HUES6 (cell line): Measurements from ENCODE around the gene KCNJ11.
A peak's percentile ranks its signal among the peaks of the same experiment; 100 is the strongest.

ENCODE experiments used
- H3K27ac ChIP-seq: 2 replicates; pipeline ENCODE4 v1.7.0; 2013; ENCODE audit warnings: low read depth, mild to moderate bottlenecking, low read length, inconsistent platforms
- H3K27me3 ChIP-seq: 2 replicates; pipeline ENCODE4 v1.6.1; 2013; ENCODE audit warnings: low read length; ENCODE audit not compliant: control insufficient read depth, insufficient read depth
- H3K36me3 ChIP-seq: 2 replicates; pipeline ENCODE4 v1.6.1; 2013; ENCODE audit warnings: low read length; ENCODE audit not compliant: control insufficient read depth, insufficient read depth
- H3K4me1 ChIP-seq: 2 replicates; pipeline ENCODE4 v1.6.1; 2013; ENCODE audit warnings: low read length; ENCODE audit not compliant: control insufficient read depth, insufficient read depth
- H3K4me3 ChIP-seq: 2 replicates; pipeline ENCODE4 v1.5.1; 2013; ENCODE audit warnings: low read depth, low read length
- H3K9ac ChIP-seq: one replicate; pipeline ENCODE4 v1.6.1; 2013; ENCODE audit warnings: mild to moderate bottlenecking, low read length
- H3K9me3 ChIP-seq: 2 replicates; pipeline ENCODE4 v1.6.1; 2013; ENCODE audit warnings: low read depth, low read length; ENCODE audit not compliant: control insufficient read depth, insufficient read depth

KCNJ11 gene

GRCh38 chr11:17352950-17353820, 35.3 kb downstream of the KCNJ11 start:
- no peak overlapping the region for H3K27ac ChIP-seq
- H3K36me3 ChIP-seq: no peaks in the 10 kb centered on the region
- 0 out of 2 replicates have a peak, but pooled peaks cover 14% of the 10 kb centered on the region for H3K4me1 ChIP-seq
- peak overlapping the region; percentile 21 for H3K9ac ChIP-seq
- H3K4me3 ChIP-seq: peak overlapping the region; percentile 50
- H3K9me3 ChIP-seq: no peaks in the 10 kb centered on the region
- peaks cover 60% of the 10 kb centered on the region for H3K27me3 ChIP-seq

DNA sequence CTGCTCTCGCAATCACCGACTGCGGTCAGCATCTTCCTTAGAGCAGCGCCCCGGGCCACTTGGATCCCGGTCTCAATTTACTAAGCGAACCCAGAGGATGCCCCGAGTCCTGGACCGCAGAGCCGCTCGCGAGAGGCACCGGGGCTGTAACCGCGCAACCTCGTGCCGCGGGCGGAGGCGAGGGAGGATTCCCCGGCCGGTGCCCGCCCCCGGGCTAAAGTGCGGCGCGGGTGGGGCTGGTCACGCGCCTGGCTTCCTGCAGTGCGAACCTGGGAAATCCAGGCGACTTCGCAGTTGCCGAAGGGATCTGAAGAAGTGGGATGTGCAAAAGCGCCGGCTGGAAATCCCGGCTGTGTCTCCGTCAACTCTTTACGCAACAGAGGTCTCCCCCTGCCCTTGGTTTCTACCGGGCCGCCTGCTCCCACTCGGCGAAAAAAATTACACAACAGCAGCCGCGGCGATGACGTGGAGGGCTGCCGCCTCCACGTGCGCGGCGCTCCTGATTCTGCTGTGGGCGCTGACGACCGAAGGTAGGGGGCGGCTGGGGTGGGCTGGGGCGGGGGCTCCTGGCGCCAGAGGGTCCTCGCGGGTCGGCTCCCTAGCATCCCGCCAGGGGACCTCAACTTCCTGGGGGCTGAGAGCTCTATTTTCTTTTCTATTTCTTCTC, 36.8 kb downstream of the KCNJ11 start, which contains the start of gene NCR3LG1:
TSS of gene NCR3LG1 (plus strand) at position 291 of the 667 bp plus-strand sequence. CDS start at position 461, 170 bp downstream.
- no peak within 1 kb of the TSS for H3K27ac ChIP-seq
- no peaks in the 10 kb centered on the region for H3K36me3 ChIP-seq
- no peaks in the 10 kb centered on the region for H3K9me3 ChIP-seq
- peaks cover 64% of the 10 kb centered on the region for H3K27me3 ChIP-seq
- H3K4me1 ChIP-seq: 0 out of 2 replicates have a peak, but pooled peaks cover 14% of the 10 kb centered on the region
- H3K9ac ChIP-seq: peak within 1 kb of the TSS; percentile 35
- H3K4me3 ChIP-seq: peak within 1 kb of the TSS; percentile 50

GRCh38 chr11:17351172-17351509, 37.3 kb downstream of the KCNJ11 start:
- H3K4me1 ChIP-seq: 0 out of 2 replicates have a peak, but pooled peaks cover 14% of the 10 kb centered on the region
- peaks cover 64% of the 10 kb centered on the region for H3K27me3 ChIP-seq
- H3K4me3 ChIP-seq: peak overlapping the region; percentile 50
- no peaks in the 10 kb centered on the region for H3K36me3 ChIP-seq
- no peak overlapping the region for H3K9ac ChIP-seq
- no peak overlapping the region for H3K27ac ChIP-seq
- no peaks in the 10 kb centered on the region for H3K9me3 ChIP-seq

DNA sequence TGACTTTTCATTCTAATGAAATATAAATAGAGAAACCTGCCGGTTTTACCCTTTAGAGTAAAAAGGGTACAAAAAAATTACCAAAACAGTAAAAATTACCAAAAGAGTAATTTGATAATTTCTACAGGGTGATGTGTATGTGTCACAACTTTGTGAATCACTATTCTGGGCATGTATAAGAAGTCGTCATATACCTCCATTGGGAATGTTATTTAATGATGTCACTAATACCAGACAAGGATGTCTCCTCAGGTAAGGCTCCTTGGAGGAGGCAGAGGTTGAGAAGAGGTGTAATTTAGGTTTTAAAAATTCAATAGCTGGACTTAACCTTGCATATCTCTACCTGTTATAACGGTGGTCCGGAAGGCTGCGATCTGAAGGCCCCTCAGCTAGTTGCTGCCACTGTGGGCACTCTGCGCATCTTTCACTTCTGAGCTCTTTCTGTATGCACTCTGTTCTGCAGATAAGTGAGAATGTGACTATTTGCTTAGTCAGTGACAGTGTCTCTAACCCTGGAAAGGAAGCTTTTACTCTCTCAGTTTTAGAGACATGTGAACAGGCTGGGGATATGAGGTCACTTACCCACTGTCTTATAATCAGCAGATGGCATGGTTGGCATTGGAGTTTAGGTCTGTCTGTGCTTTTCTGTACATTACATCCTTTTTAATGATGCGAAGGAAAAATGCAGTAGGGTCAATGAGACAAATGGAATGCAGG, 37.8 kb downstream of the KCNJ11 start:
- Histone ChIP-seq H3K9me3 (no peaks in the 10 kb centered on the region), H3K36me3 (no peaks in the 10 kb centered on the region), H3K4me3 (no peak overlapping the region), H3K27me3 (peaks cover 64% of the 10 kb centered on the region), H3K27ac (no peak overlapping the region), H3K9ac (no peak overlapping the region), H3K4me1 (0 out of 2 replicates have a peak, but pooled peaks cover 14% of the 10 kb centered on the region)

DNA sequence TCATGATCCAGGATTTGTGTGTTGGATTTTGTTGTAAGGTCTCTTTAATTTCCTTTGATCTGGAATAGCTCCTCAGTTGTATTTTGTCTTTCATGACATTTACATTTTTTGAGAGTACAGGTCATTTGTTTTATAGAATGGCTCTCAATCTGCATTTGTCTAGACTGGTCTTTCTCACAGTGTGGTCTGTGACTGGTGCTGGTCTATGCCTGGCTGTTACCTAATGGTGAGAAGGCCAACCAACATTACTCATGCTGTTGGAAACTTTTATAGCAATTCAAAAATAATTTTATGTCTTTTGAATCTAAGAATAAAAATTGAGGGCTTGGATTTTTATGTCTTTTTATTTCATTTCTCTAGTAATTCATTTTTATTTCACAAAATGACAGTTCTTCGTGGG, 40.8 kb downstream of the KCNJ11 start:
- H3K36me3 ChIP-seq: no peaks in the 10 kb centered on the region
- 0 out of 2 replicates have a peak, but pooled peaks cover 2% of the 10 kb centered on the region for H3K4me1 ChIP-seq
- H3K9me3 ChIP-seq: no peaks in the 10 kb centered on the region
- no peak overlapping the region for H3K27ac ChIP-seq
- no peak overlapping the region for H3K9ac ChIP-seq
- H3K27me3 ChIP-seq: peaks cover 46% of the 10 kb centered on the region
- H3K4me3 ChIP-seq: no peak overlapping the region

- H3K27ac ChIP-seq: no peak overlapping the region
- no peak overlapping the region for H3K4me3 ChIP-seq
- no peaks in the 10 kb centered on the region for H3K9me3 ChIP-seq
- no peaks in the 10 kb centered on the region for H3K4me1 ChIP-seq
- H3K9ac ChIP-seq: no peak overlapping the region
- H3K27me3 ChIP-seq: peaks cover 9% of the 10 kb centered on the region
- H3K36me3 ChIP-seq: no peaks in the 10 kb centered on the region
These were observed 44.6 kb downstream of the KCNJ11 start for GRCh38 chr11:17343907-17344306.

DNA sequence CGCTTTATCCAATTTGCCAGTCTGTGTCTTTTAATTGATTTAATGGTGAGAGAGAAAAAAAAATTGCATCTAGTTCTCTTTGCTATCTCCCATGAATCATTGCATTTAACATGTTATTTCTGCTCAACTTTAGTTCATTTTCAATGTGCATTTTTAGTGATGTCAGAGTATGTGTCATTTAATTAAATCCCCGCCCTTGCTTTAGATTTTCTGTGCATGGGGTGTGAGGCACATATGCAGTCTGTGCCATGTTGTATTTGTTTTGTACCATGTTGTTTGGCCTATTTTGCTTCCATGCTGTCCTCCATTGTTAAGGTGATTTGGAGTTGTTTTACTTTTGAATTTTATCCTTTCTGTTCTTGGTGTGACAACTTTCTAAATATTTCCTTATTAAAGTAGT, 45.2 kb downstream of the KCNJ11 start:
- H3K9me3 ChIP-seq: no peaks in the 10 kb centered on the region
- no peak overlapping the region for H3K4me3 ChIP-seq
- H3K27ac ChIP-seq: no peak overlapping the region
- H3K27me3 ChIP-seq: peaks cover 4% of the 10 kb centered on the region; the same call in 1 of the 2 replicates
- H3K4me1 ChIP-seq: no peaks in the 10 kb centered on the region
- H3K9ac ChIP-seq: no peak overlapping the region
- H3K36me3 ChIP-seq: no peaks in the 10 kb centered on the region
